Measurements from ENCODE around the gene URB1.

- TF ChIP-seq YY1 (IDR thresholded peaks at IDR 0.05; ENCODE audit: insufficient read depth, insufficient read length) (no peak), ZNF274 (IDR thresholded peaks at IDR 0.05; ENCODE audit: low read depth, low read length) (no peak)
Measured at GRCh38 chr21:32346951-32347350, 45.9 kb downstream of the URB1 start.

All from NT2/D1 (cell line).